SJSA1 (cell line): ENCODE data around the gene CTXN1. TPM values are rescaled to one million over a fixed set of nuclear protein-coding genes. Genes with fewer than 3 reads are reported as not detected.
"Not testable (repeated sequence)": the region's sequence is repeated elsewhere in the genome, so short reads cannot be mapped to it uniquely, and the experiment has no call there.

ENCODE experiments used
- DNase-seq, 2 experiments: peaks; one replicate each; pipeline ENCODE4 v3.0.0-alpha.2; 2015 to 2020; ENCODE audit warnings: low spot score in 2 of 2, low read depth in 1 of 2
- H3K27ac ChIP-seq: fragments of 250-450 bp; sonication (Bioruptor Pico); 2 replicates; pipeline ENCODE4 v1.5.1; 2020; ENCODE audit warnings: mild to moderate bottlenecking, moderate library complexity
- H3K27me3 ChIP-seq: fragments of 250-450 bp; sonication (Bioruptor Pico); replicated peaks from 2 replicates; pipeline ENCODE4 v1.5.1; 2020; ENCODE audit warnings: mild to moderate bottlenecking, moderate library complexity
- H3K36me3 ChIP-seq: fragments of 250-450 bp; sonication (Bioruptor Pico); 2 replicates; pipeline ENCODE4 v1.5.1; 2020; ENCODE audit warnings: mild to moderate bottlenecking
- H3K4me1 ChIP-seq: fragments of 250-450 bp; sonication (Bioruptor Pico); replicated peaks from 2 replicates; pipeline ENCODE4 v1.6.1; 2021; ENCODE audit warnings: mild to moderate bottlenecking
- H3K4me3 ChIP-seq: fragments of 250-450 bp; sonication (Bioruptor Pico); 2 replicates; pipeline ENCODE4 v1.5.1; 2020; ENCODE audit warnings: mild to moderate bottlenecking
- H3K9me3 ChIP-seq: fragments of 250-450 bp; sonication (Bioruptor Pico); replicated peaks from 2 replicates; pipeline ENCODE4 v1.5.1; 2020; ENCODE audit warnings: mild to moderate bottlenecking
- total RNA-seq: library from RNA; depleted of rRNA; stranded (reverse); fragments of >200 nt; shearing (Covaris generic); gene quantifications from 2 replicates; pipeline ENCODE4 v1.2.3, GENCODE V29; 2014

Gene CTXN1
- total RNA-seq, 1 experiment from 2014 or later, result not detected

GRCh38 chr19:7918062-7918614 is 7.8 kb downstream of the CTXN1 start:
- not testable (repeated sequence) for DNase-seq, H3K27ac ChIP-seq, H3K9me3 ChIP-seq
- Histone ChIP-seq H3K27me3 (peaks cover 39% of the 10 kb centered on the region), H3K4me3 (peak overlapping the region; percentile 21), H3K36me3 (peaks cover 14% of the 10 kb centered on the region), H3K4me1 (peaks cover 42% of the 10 kb centered on the region)

GRCh38 chr19:7917267-7918061 is 8.5 kb downstream of the CTXN1 start:
- H3K36me3 ChIP-seq, result peaks cover 13% of the 10 kb centered on the region
- peaks cover 42% of the 10 kb centered on the region for H3K4me1 ChIP-seq
- H3K27me3 ChIP-seq, result peaks cover 39% of the 10 kb centered on the region
- H3K4me3 ChIP-seq, result peak overlapping the region; percentile 21
- no peaks in the 10 kb centered on the region for H3K9me3 ChIP-seq
- H3K27ac ChIP-seq, result no peak overlapping the region
- peak in 1 of 2 experiments; percentile 31 for DNase-seq

- H3K27me3 ChIP-seq, result peaks cover 39% of the 10 kb centered on the region
- peaks cover 40% of the 10 kb centered on the region for H3K4me1 ChIP-seq
- H3K9me3 ChIP-seq, result no peaks in the 10 kb centered on the region
- no peak overlapping the region for H3K27ac ChIP-seq
- H3K36me3 ChIP-seq, result peaks cover 11% of the 10 kb centered on the region
- no peak for DNase-seq
- H3K4me3 ChIP-seq, result 0 out of 2 replicates have a peak overlapping the region, but pooled peaks have one; percentile 17
These were observed 9.0 kb downstream of the CTXN1 start for GRCh38 chr19:7916955-7917266.

- no peak for DNase-seq
- Histone ChIP-seq H3K36me3 (peaks cover 13% of the 10 kb centered on the region), H3K27ac (no peak overlapping the region), H3K4me1 (peaks cover 34% of the 10 kb centered on the region), H3K4me3 (peak overlapping the region; percentile 17; the same call in 1 of the 2 replicates), H3K27me3 (peaks cover 39% of the 10 kb centered on the region), H3K9me3 (no peaks in the 10 kb centered on the region)
These were observed 9.6 kb downstream of the CTXN1 start for GRCh38 chr19:7916103-7916954.

GRCh38 chr19:7915250-7916102 is 10.5 kb downstream of the CTXN1 start:
- DNase-seq, result no peak
- Histone ChIP-seq H3K9me3 (no peaks in the 10 kb centered on the region), H3K4me3 (no peak overlapping the region), H3K36me3 (peaks cover 19% of the 10 kb centered on the region), H3K27me3 (peaks cover 39% of the 10 kb centered on the region), H3K4me1 (peaks cover 29% of the 10 kb centered on the region), H3K27ac (no peak overlapping the region)

GRCh38 chr19:7914598-7915045 is 11.3 kb downstream of the CTXN1 start, which contains the start of gene TGFBR3L:
Gene TGFBR3L, plus strand, starts transcription at chr19:7914830.
- H3K27me3 ChIP-seq, result peaks cover 39% of the 10 kb centered on the region
- no peak for DNase-seq
- H3K4me3 ChIP-seq, result no peak within 1 kb of the TSS
- H3K9me3 ChIP-seq, result no peaks in the 10 kb centered on the region
- H3K36me3 ChIP-seq, result peaks cover 27% of the 10 kb centered on the region
- H3K27ac ChIP-seq, result no peak within 1 kb of the TSS
- H3K4me1 ChIP-seq, result peaks cover 24% of the 10 kb centered on the region

GRCh38 chr19:7914099-7914498 is 11.8 kb downstream of the CTXN1 start:
- H3K4me3 ChIP-seq, result no peak overlapping the region
- DNase-seq, result no peak
- H3K36me3 ChIP-seq, result peaks cover 30% of the 10 kb centered on the region

GRCh38 chr19:7913652-7914051 is 12.3 kb downstream of the CTXN1 start:
- DNase-seq, result no peak
- H3K36me3 ChIP-seq, result peaks cover 32% of the 10 kb centered on the region
- H3K9me3 ChIP-seq, result no peaks in the 10 kb centered on the region
- no peak overlapping the region for H3K4me3 ChIP-seq
- H3K27me3 ChIP-seq, result peaks cover 39% of the 10 kb centered on the region
- no peak overlapping the region for H3K27ac ChIP-seq
- H3K4me1 ChIP-seq, result peaks cover 24% of the 10 kb centered on the region

More at GRCh38 chr19:7914099-7914498, 11.8 kb downstream of the CTXN1 start:
- Histone ChIP-seq H3K9me3 (no peaks in the 10 kb centered on the region), H3K27ac (no peak overlapping the region), H3K4me1 (peaks cover 24% of the 10 kb centered on the region), H3K27me3 (peaks cover 39% of the 10 kb centered on the region)

GRCh38 chr19:7912697-7913564 is 13.0 kb downstream of the CTXN1 start:
- DNase-seq, result no peak
- peaks cover 33% of the 10 kb centered on the region for H3K27me3 ChIP-seq
- H3K9me3 ChIP-seq, result no peaks in the 10 kb centered on the region
- H3K4me3 ChIP-seq, result no peak overlapping the region
- peaks cover 22% of the 10 kb centered on the region for H3K4me1 ChIP-seq
- H3K27ac ChIP-seq, result no peak overlapping the region
- H3K36me3 ChIP-seq, result peaks cover 32% of the 10 kb centered on the region

GRCh38 chr19:7912144-7912696 is 13.7 kb downstream of the CTXN1 start:
- Histone ChIP-seq H3K27ac (no peak overlapping the region), H3K9me3 (no peaks in the 10 kb centered on the region), H3K27me3 (peaks cover 26% of the 10 kb centered on the region), H3K4me3 (no peak overlapping the region), H3K4me1 (peaks cover 15% of the 10 kb centered on the region), H3K36me3 (peaks cover 34% of the 10 kb centered on the region)
- no peak for DNase-seq

- H3K4me1 ChIP-seq, result peaks cover 9% of the 10 kb centered on the region
- H3K9me3 ChIP-seq, result no peaks in the 10 kb centered on the region
- no peak overlapping the region for H3K27ac ChIP-seq
- DNase-seq, result no peak
- H3K36me3 ChIP-seq, result peaks cover 36% of the 10 kb centered on the region
- H3K27me3 ChIP-seq, result peaks cover 20% of the 10 kb centered on the region
- H3K4me3 ChIP-seq, result no peak overlapping the region
These were observed 14.3 kb downstream of the CTXN1 start for GRCh38 chr19:7911508-7912143.
